B cell (primary cell): Measurements from ENCODE around the gene CBL. TPM values are rescaled to one million over a fixed set of nuclear protein-coding genes. Genes with fewer than 3 reads are reported as not detected.

Source experiments
- ATAC-seq: fragments of 200-7000 bp; cut with Tn5 transposase; one replicate; pipeline ENCODE4 v1.10.0; 2021; ENCODE audit warnings: low read depth, mild to moderate bottlenecking, moderate number of reproducible peaks, moderate library complexity
- CTCF ChIA-PET: fragments of 350-600 bp; sonication (Branson Sonifier 250); formaldehyde crosslinking; loops from one replicate; lab custom pipeline; 2021; ENCODE audit warnings: antibody characterized with exemption, inconsistent platforms; lab: Charles Lee
- POLR2A ChIA-PET: fragments of 350-600 bp; sonication (Branson Sonifier 250); formaldehyde crosslinking; loops from one replicate; lab custom pipeline; 2021; ENCODE audit warnings: antibody characterized with exemption; lab: Charles Lee
- DNase-seq: peaks from one replicate; pipeline ENCODE4 v3.0.0; 2013
- H2AFZ ChIP-seq: 2 replicates; pipeline ENCODE4 v1.6.1; 2012; ENCODE audit warnings: mild to moderate bottlenecking, low read depth, low read length; ENCODE audit not compliant: insufficient read depth, poor library complexity, severe bottlenecking
- H3K27ac ChIP-seq, 2 donors: 1 replicate in 1 of 2; 2 replicates in 1 of 2; pipeline ENCODE4 v1.5.1; 2012 to 2013; ENCODE audit warnings: low read length in 2 of 2, mild to moderate bottlenecking in 2 of 2, moderate library complexity in 1 of 2
- H3K27me3 ChIP-seq, 4 experiments: fragments of 200-600 bp in 1 of 4; sonication (generic) in 1 of 4; replicated peaks in 1 of 4; 1 replicate in 2 of 4; 2 replicates in 2 of 4; pipeline versions ENCODE4 v1.6.1 to v1.7.0; 2013 to 2016; ENCODE audit warnings: low read length in 3 of 4, mild to moderate bottlenecking in 2 of 4, mixed read lengths in 1 of 4, moderate library complexity in 1 of 4; ENCODE audit not compliant: insufficient read depth in 4 of 4, control insufficient read depth in 3 of 4; ENCODE audit errors: control extremely low read depth in 1 of 4
- H3K36me3 ChIP-seq, 2 experiments: replicated peaks in 1 of 2; 1 replicate in 1 of 2; 2 replicates in 1 of 2; pipeline versions ENCODE4 v1.6.1 to v1.7.1; 2013; ENCODE audit warnings: low read length in 1 of 2; ENCODE audit not compliant: insufficient read depth in 2 of 2, control insufficient read depth in 1 of 2; ENCODE audit errors: control extremely low read depth in 1 of 2, extremely low read depth in 1 of 2
- H3K4me1 ChIP-seq, 2 donors: fragments of 200-600 bp in 1 of 2; sonication (generic) in 1 of 2; 1 replicate in 1 of 2; 2 replicates in 1 of 2; pipeline versions ENCODE4 v1.5.1 to v1.6.1; 2013 to 2017; ENCODE audit warnings: low read length in 2 of 2; ENCODE audit not compliant: control insufficient read depth in 2 of 2, insufficient read depth in 2 of 2
- H3K4me2 ChIP-seq: replicated peaks from 2 replicates; pipeline ENCODE3; 2012; ENCODE audit warnings: mild to moderate bottlenecking, low read depth, low read length; ENCODE audit not compliant: poor library complexity, severe bottlenecking
- H3K4me3 ChIP-seq, 5 experiments: fragments of 200-600 bp in 1 of 5; sonication (generic) in 1 of 5; 1 replicate in 3 of 5; 2 replicates in 2 of 5; pipeline versions ENCODE4 v1.5.1 to v1.7.0; 2011 to 2016; ENCODE audit warnings: low read length in 4 of 5, mild to moderate bottlenecking in 4 of 5, low read depth in 2 of 5, control low read depth in 1 of 5, moderate library complexity in 1 of 5; ENCODE audit not compliant: insufficient read depth in 1 of 5; ENCODE audit errors: control extremely low read depth in 1 of 5, extremely low read depth in 1 of 5
- H3K79me2 ChIP-seq: fragments of 200-600 bp; sonication (generic); one replicate; pipeline ENCODE4 v1.6.0; 2016; ENCODE audit warnings: low read length; ENCODE audit not compliant: control insufficient read depth, insufficient read depth
- H3K9ac ChIP-seq: fragments of 200-600 bp; sonication (generic); 2 replicates; pipeline ENCODE4 v1.6.1; 2017; ENCODE audit warnings: mild to moderate bottlenecking, low read length, moderate library complexity
- H3K9me3 ChIP-seq, 3 donors: one replicate each; pipeline versions ENCODE4 v1.6.1 to v1.7.1; 2013; ENCODE audit warnings: low read length in 2 of 3; ENCODE audit not compliant: control insufficient read depth in 2 of 3, insufficient read depth in 1 of 3; ENCODE audit errors: control extremely low read depth in 1 of 3
- H4K20me1 ChIP-seq: 2 replicates; pipeline ENCODE4 v1.6.0; 2012; ENCODE audit warnings: mild to moderate bottlenecking, low read length; ENCODE audit not compliant: insufficient read depth, control insufficient read depth, poor library complexity, severe bottlenecking
- H3K27ac Mint-ChIP-seq: one replicate; pipeline ENCODE4 v1.8.0; 2021; ENCODE audit warnings: mixed read lengths
- H3K27me3 Mint-ChIP-seq: one replicate; pipeline ENCODE4 v1.8.0; 2021; ENCODE audit warnings: mixed read lengths
- H3K4me1 Mint-ChIP-seq: one replicate; pipeline ENCODE4 v1.8.0; 2021; ENCODE audit warnings: mixed read lengths
- H3K4me3 Mint-ChIP-seq: one replicate; pipeline ENCODE4 v1.8.0; 2021; ENCODE audit warnings: mixed read lengths
- H3K9me3 Mint-ChIP-seq: one replicate; pipeline ENCODE4 v1.8.0; 2022; ENCODE audit warnings: mixed read lengths; ENCODE audit not compliant: insufficient read depth
- CTCF ChIP-seq: fragments of 200-600 bp; IDR thresholded peaks from one replicate; pipeline ENCODE4 v1.8.0; 2022; ENCODE audit warnings: antibody characterized with exemption, mild to moderate bottlenecking
- EZH2 ChIP-seq: IDR thresholded peaks from 2 replicates; pipeline ENCODE4 v1.6.1; 2012; ENCODE audit warnings: borderline replicate concordance, low read depth, mild to moderate bottlenecking, moderate library complexity, low read length; ENCODE audit not compliant: insufficient read depth, poor library complexity, severe bottlenecking
- WGBS: methylation state at CpG from one replicate; pipeline ENCODE4 v1.1.5; 2013; ENCODE audit warnings: missing lambda C conversion rate; ENCODE audit not compliant: insufficient coverage; 5-methylcytosine and 5-hydroxymethylcytosine counted together
- intact Hi-C: fragments of 100-400 bp; cut with micrococcal nuclease; formaldehyde crosslinking; loops from one replicate; pipeline ENCODE4 v1.10.0; 2022
- polyA plus RNA-seq: library from polyadenylated mRNA; depleted of rRNA; stranded (reverse); fragments of >200 nt; gene quantifications from 2 replicates; pipeline ENCODE4 v1.2.3, GENCODE V29; 2012
- total RNA-seq, 2 donors: library from RNA; stranded (reverse); fragments of 120-200 nt in 1 of 2; gene quantifications; 1 replicate in 1 of 2; 2 replicates in 1 of 2; pipeline versions ENCODE4 v1.2.3 to v1.2.4, GENCODE V29; 2013 to 2022

CBL gene
- total and polyA plus RNA-seq, 2 donors (not counting 1 experiment from before 2014, with no cell fraction given), result 11.7 to 35.2 TPM

- Histone ChIP-seq H3K4me2 (peak overlapping the region; percentile 83), H2AFZ (no peak overlapping the region)
- H3K4me1 Mint-ChIP-seq, result peaks cover 38% of the 10 kb centered on the region
Measured at GRCh38 chr11:119317592-119318239, 111.6 kb downstream of the CBL start.

More at GRCh38 chr11:119317592-119318239, 111.6 kb downstream of the CBL start:
- peaks cover 0 to 9% (median 0%) of the 10 kb centered on the region in 3 donors for H3K9me3 ChIP-seq
- Mint-ChIP-seq H3K9me3 (no peaks in the 10 kb centered on the region), H3K27me3 (peaks cover 13% of the 10 kb centered on the region), H3K27ac (no peak overlapping the region), H3K4me3 (peak overlapping the region; percentile 50)
- H3K27me3 ChIP-seq, result peaks cover 0 to 61% (median 22%) of the 10 kb centered on the region in 4 experiments
- DNase-seq (no peak), ATAC-seq (no peak)
- H3K27ac ChIP-seq, result no peak overlapping the region
- H3K4me3 ChIP-seq, result no peak overlapping the region
- no peak overlapping the region for H3K9ac ChIP-seq
- CTCF ChIA-PET, result interaction anchor here (1.2 to 3.5 kb wide), 2 partner anchors 8 to 112 kb away, joined by 3 to 16 read pairs; partner anchors contain the start of gene CBL
- H3K79me2 ChIP-seq, result no peaks in the 10 kb centered on the region
- WGBS, result 49% methylated on average over 7 of the region's 14 CpGs
- H3K36me3 ChIP-seq, result no peaks in the 10 kb centered on the region
- TF ChIP-seq CTCF (no peak), EZH2 (peak; percentile 6)
- H3K4me1 ChIP-seq, result peaks cover 35 to 54% of the 10 kb centered on the region in 2 donors
- intact Hi-C loops, result no loop called here
- POLR2A ChIA-PET, result no interaction called here
- no peaks in the 10 kb centered on the region for H4K20me1 ChIP-seq
